Hepatocyte (in vitro differentiated cells): ENCODE data around the gene PLD5.

Experiments used
- EZH2 ChIP-seq: fragments of 200-600 bp; sonication (generic); IDR thresholded peaks from 2 replicates; pipeline ENCODE4 v1.6.1; 2016; ENCODE audit warnings: antibody characterized with exemption, mild to moderate bottlenecking, borderline replicate concordance
- TF ChIP-seq, protein P1 (sequence below): fragments of 200-600 bp; sonication (generic); IDR thresholded peaks from 2 replicates; pipeline ENCODE4 v1.5.1; 2016; ENCODE audit warnings: antibody characterized with exemption, mild to moderate bottlenecking; ENCODE audit not compliant: poor library complexity

DNA sequence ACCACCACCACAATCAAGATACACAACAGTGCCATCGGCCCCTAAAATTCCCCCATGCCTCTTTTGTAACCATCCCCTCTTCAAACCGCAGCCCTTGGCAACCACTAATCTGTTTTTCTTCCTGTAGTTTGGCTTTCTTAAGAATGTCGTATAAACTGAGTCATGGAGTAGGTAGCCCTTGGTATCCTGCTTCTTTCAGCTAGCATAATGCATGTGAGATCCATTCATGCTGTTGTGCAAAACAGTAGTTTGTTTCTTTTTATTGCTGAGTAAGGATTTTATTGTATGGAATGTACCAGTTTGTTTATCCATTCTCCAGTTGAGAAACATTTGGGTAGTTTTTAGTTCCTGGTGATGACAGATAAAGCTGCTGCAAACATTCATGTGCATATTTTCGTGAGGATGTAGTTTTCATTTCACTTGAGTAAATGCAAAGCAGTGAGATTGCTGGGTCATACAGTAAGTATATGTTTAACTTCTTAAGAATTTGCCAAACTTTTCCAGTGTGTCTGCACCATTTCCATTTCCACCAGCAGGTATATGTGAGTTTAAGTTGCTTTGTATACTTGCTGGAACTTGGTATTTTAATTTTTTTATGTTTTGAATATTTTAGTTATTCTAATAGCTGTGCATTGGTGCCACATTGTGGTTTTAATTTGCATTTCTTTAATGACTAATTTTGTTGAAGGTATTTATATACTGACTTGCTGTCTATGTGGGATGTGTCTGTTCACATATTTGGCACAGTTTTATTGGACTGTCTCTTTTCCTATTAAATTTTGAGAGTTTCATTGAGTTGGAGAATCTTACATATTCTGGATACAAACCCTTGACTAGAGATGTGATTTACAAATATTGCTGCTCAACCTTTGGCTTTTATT, 377.2 kb downstream of the PLD5 start:
- TF ChIP-seq EZH2: no peak
- TF ChIP-seq, protein P1, sequence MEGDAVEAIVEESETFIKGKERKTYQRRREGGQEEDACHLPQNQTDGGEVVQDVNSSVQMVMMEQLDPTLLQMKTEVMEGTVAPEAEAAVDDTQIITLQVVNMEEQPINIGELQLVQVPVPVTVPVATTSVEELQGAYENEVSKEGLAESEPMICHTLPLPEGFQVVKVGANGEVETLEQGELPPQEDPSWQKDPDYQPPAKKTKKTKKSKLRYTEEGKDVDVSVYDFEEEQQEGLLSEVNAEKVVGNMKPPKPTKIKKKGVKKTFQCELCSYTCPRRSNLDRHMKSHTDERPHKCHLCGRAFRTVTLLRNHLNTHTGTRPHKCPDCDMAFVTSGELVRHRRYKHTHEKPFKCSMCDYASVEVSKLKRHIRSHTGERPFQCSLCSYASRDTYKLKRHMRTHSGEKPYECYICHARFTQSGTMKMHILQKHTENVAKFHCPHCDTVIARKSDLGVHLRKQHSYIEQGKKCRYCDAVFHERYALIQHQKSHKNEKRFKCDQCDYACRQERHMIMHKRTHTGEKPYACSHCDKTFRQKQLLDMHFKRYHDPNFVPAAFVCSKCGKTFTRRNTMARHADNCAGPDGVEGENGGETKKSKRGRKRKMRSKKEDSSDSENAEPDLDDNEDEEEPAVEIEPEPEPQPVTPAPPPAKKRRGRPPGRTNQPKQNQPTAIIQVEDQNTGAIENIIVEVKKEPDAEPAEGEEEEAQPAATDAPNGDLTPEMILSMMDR: no peak
